ENCODE measurements around the gene SRGAP3.

DNA sequence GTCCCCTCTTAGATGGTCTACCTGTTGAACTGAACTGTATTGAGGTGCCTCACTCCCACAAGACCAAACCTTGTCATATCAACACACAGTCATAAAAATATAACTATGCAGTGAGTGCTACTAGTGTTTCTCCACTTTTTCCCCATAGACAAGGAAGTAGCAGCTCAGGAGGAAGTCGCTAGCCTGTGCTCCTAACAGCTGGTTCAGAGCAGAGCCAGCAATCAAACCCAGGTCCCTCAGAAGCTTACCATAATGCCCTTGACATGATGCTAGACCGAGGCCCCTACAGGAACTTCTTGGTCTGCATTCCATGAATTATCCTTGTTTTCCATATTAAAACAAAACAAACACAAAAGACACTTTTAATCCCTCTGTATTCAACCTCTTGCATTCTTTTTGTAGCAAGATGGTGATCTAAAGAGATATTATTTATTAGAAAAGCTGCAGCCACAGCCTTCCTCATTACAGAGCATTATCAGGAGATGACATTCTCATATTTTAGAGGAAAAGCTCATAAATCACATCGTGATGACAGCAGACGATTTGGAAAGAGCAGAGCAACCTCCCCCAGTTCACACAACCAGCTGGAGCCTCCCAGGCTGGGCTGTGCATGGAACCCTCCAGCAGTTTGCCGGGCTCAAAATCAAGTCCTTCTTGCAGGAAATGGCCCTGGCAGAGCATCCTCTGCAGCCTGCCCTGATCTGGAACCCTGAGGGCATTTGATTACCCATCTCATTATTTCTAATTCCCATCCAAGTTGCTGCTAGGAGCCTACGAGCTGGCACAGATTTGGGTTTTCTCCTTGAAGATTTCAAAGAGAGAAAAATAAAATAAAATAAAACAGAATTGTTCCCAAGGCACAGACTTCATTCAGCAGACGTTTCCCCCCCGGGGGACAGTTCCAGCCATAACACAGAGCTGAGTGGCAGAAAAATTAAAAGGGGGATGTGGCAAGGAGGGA is 118.8 kb downstream of the SRGAP3 start:
- TF ChIP-seq, protein P1, sequence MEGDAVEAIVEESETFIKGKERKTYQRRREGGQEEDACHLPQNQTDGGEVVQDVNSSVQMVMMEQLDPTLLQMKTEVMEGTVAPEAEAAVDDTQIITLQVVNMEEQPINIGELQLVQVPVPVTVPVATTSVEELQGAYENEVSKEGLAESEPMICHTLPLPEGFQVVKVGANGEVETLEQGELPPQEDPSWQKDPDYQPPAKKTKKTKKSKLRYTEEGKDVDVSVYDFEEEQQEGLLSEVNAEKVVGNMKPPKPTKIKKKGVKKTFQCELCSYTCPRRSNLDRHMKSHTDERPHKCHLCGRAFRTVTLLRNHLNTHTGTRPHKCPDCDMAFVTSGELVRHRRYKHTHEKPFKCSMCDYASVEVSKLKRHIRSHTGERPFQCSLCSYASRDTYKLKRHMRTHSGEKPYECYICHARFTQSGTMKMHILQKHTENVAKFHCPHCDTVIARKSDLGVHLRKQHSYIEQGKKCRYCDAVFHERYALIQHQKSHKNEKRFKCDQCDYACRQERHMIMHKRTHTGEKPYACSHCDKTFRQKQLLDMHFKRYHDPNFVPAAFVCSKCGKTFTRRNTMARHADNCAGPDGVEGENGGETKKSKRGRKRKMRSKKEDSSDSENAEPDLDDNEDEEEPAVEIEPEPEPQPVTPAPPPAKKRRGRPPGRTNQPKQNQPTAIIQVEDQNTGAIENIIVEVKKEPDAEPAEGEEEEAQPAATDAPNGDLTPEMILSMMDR (conservative IDR thresholded peaks at IDR 0.05; ENCODE audit: low read length): no peak
- no peak for TF ChIP-seq EZH2phosphoT487 (IDR thresholded peaks at IDR 0.05; ENCODE audit: borderline replicate concordance)

Data from Loucy (cell line).